ENCODE measurements around the gene NLN. TPM values are rescaled to one million over a fixed set of nuclear protein-coding genes. Genes with fewer than 3 reads are reported as not detected.

The NLN gene
- total and polyA plus RNA-seq, 9 of the 15 experiments (the other 6 are each of a cell fraction or from before 2014, with no cell fraction given): 6.9 to 45.2 (median 28.8) TPM

DNA sequence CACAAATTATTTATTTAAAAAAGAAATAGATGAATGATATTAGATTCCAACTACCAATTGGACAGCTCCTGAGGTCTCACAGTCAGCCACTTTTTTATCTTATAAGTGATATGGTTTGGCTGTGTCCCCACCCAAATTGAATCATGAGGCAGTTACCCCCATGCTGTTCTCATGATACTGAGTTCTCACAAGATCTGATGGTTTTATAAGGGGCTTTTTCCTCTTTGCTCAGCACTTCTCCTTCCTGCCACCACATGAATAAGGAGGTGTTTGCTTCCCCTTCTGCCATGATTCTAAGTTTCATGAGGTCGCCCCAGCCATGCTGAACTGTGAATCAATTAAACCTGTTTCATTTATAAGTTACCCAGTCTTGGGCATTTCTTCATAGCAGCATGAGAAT is 12.9 kb downstream of the NLN start:
- H3K36me3 ChIP-seq (ENCODE audit: control insufficient read depth, insufficient read depth, low read length): no peaks in the 10 kb centered on the region
- FAIRE-seq (no peak), DNase-seq (ENCODE audit: extremely low read depth in 1 of 4, low spot score in 3 of 4) (no peak), ATAC-seq (no peak)
- H3K9ac ChIP-seq (ENCODE audit: insufficient read depth in 1 of 2, low read depth in 2 of 2, low read length in 2 of 2): no peak overlapping the region
- H3K9me3 ChIP-seq (replicated peaks; ENCODE audit: control insufficient read depth, insufficient read depth, low read depth, low read length): no peaks in the 10 kb centered on the region
- ChIA-PET CTCF (ENCODE audit: low intra/inter-chr PET ratio) (no interaction called here), POLR2A (interaction anchor here (1.0 kb wide), 1 partner anchor 10 kb away, joined by 4 read pairs; no protein-coding TSS in a partner anchor)
- BruUV-seq (replicated peaks): no TSS peak
- WGBS (ENCODE audit: insufficient coverage, low coverage, missing lambda C conversion rate): 78% methylated on average over 1 of the region's 1 CpG
- H3K27me3 ChIP-seq (ENCODE audit: control insufficient read depth in 2 of 2, insufficient read depth in 2 of 2, low read length in 2 of 2): no peaks in the 10 kb centered on the region
- in situ Hi-C loops (cut with MboI) (no loop called here), intact Hi-C loops (cut with micrococcal nuclease) (no loop called here)
- H3K9me1 ChIP-seq (ENCODE audit: control insufficient read depth, insufficient read depth, low read length): no peaks in the 10 kb centered on the region
- H4K20me1 ChIP-seq (replicated peaks; ENCODE audit: control insufficient read depth, insufficient read depth, low read length): no peaks in the 10 kb centered on the region
- no peak overlapping the region for H2AFZ ChIP-seq (ENCODE audit: low read depth, low read length)
- no peak overlapping the region for H3K27ac ChIP-seq (ENCODE audit: extremely low read depth, low read depth, low read length)
- no peak overlapping the region for H3K4me3 ChIP-seq
- peaks cover 57% of the 10 kb centered on the region for H3K79me2 ChIP-seq (ENCODE audit: control insufficient read depth, insufficient read depth, low read length)
- no peak overlapping the region for H3K4me2 ChIP-seq (ENCODE audit: insufficient read depth, low read length)
- H3K4me1 ChIP-seq (replicated peaks in 1 of 2; ENCODE audit: control insufficient read depth in 2 of 2, insufficient read depth in 2 of 2, low read length in 2 of 2): peaks cover 0 to 3% of the 10 kb centered on the region in 2 experiments; a peak in 2 of 5 replicates
- TF ChIP-seq MCM2 (IDR thresholded peaks at IDR 0.05; ENCODE audit: low read depth) (no peak), HDAC8 (tag; IDR thresholded peaks at IDR 0.05) (no peak), NCOA4 (IDR thresholded peaks at IDR 0.05; ENCODE audit: partially characterized antibody) (no peak), PTRF (tag; IDR thresholded peaks at IDR 0.05) (no peak), SRSF1 (IDR thresholded peaks at IDR 0.05; ENCODE audit: low read depth, low read length) (no peak), ETV5 (CRISPR knock-in tag; IDR thresholded peaks at IDR 0.05; ENCODE audit: low read depth) (no peak), ZFPM2 (CRISPR knock-in tag; IDR thresholded peaks at IDR 0.05) (no peak), ZNF75A (CRISPR knock-in tag; IDR thresholded peaks at IDR 0.05) (no peak), ZC3H8 (IDR thresholded peaks at IDR 0.05) (no peak), EHMT2 (IDR thresholded peaks at IDR 0.05) (no peak), ZNF174 (CRISPR knock-in tag; IDR thresholded peaks at IDR 0.05) (no peak), AFF4 (CRISPR knock-in tag; IDR thresholded peaks at IDR 0.05) (no peak)
- TF ChIP-seq, protein P1, sequence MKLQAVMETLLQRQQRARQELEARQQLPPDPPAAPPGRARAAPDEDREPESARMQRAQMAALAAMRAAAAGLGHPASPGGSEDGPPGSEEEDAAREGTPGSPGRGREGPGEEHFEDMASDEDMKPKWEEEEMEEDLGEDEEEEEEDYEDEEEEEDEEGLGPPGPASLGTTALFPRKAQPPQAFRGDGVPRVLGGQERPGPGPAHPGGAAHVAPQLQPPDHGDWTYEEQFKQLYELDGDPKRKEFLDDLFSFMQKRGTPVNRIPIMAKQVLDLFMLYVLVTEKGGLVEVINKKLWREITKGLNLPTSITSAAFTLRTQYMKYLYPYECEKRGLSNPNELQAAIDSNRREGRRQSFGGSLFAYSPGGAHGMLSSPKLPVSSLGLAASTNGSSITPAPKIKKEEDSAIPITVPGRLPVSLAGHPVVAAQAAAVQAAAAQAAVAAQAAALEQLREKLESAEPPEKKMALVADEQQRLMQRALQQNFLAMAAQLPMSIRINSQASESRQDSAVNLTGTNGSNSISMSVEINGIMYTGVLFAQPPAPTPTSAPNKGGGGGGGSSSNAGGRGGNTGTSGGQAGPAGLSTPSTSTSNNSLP (IDR thresholded peaks at IDR 0.05; ENCODE audit: borderline replicate concordance, low read depth, low read length): no peak
- TF ChIP-seq, protein P2, sequence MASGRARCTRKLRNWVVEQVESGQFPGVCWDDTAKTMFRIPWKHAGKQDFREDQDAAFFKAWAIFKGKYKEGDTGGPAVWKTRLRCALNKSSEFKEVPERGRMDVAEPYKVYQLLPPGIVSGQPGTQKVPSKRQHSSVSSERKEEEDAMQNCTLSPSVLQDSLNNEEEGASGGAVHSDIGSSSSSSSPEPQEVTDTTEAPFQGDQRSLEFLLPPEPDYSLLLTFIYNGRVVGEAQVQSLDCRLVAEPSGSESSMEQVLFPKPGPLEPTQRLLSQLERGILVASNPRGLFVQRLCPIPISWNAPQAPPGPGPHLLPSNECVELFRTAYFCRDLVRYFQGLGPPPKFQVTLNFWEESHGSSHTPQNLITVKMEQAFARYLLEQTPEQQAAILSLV (tag; IDR thresholded peaks at IDR 0.05): no peak
